ENCODE results near the gene TNFRSF1B.

The TNFRSF1B gene

DNA sequence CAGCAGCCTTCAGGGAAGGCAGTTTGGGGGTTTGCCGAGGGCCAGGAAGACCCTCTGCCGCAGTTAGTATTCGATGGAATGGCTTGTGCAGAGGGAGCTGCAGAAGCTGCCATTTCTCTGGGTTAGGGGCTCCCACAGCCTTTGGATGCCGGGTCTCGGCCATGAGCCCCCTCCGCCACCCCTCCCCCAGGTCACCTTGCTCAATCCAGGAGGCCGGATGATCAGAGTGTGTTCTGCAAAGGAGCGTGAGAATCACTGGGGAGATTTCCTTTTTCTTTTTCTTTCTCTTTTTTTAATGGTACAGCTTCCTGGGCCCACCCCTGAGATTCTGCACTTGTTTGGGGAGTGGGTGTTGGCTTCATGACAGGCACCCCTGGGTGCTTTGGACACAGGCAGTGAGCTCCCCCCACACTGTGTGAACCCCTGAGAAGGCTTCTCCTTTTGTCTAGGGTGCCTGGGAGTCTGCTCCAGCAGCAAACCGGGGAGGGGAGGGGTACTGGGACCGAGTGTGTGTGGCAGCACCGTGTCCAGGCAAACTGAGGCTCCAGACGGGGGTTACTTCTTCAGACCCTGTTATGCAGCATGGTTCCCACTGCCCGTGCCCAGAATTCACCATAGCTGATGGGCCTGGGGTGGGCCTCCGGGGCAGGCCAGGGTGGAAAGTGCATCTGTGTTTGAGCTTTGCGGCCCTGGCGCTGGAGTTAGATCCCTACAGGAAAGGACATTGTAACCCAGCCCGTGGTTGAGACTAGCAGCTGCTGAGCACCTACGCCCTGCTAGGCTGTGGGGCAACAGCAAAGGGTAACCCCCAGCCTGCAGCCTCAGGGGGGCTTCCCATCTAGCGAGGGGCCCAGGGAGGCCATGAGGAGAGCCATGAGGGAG is 18.5 kb downstream of the TNFRSF1B start:
- TF ChIP-seq, protein P1, sequence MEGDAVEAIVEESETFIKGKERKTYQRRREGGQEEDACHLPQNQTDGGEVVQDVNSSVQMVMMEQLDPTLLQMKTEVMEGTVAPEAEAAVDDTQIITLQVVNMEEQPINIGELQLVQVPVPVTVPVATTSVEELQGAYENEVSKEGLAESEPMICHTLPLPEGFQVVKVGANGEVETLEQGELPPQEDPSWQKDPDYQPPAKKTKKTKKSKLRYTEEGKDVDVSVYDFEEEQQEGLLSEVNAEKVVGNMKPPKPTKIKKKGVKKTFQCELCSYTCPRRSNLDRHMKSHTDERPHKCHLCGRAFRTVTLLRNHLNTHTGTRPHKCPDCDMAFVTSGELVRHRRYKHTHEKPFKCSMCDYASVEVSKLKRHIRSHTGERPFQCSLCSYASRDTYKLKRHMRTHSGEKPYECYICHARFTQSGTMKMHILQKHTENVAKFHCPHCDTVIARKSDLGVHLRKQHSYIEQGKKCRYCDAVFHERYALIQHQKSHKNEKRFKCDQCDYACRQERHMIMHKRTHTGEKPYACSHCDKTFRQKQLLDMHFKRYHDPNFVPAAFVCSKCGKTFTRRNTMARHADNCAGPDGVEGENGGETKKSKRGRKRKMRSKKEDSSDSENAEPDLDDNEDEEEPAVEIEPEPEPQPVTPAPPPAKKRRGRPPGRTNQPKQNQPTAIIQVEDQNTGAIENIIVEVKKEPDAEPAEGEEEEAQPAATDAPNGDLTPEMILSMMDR (IDR thresholded peaks at IDR 0.05; ENCODE audit: control extremely low read depth, extremely low read depth, low read depth, missing control alignments): no peak
- POLR2A ChIA-PET: no interaction called here
- DNase-seq (ENCODE audit: extremely low spot score): no peak
- CTCF ChIA-PET: interaction anchor here (1.0 to 5.1 kb wide), 5 partner anchors 9 to 60 kb away, joined by 3 to 35 read pairs (median 5); no protein-coding TSS in a partner anchor

DNA sequence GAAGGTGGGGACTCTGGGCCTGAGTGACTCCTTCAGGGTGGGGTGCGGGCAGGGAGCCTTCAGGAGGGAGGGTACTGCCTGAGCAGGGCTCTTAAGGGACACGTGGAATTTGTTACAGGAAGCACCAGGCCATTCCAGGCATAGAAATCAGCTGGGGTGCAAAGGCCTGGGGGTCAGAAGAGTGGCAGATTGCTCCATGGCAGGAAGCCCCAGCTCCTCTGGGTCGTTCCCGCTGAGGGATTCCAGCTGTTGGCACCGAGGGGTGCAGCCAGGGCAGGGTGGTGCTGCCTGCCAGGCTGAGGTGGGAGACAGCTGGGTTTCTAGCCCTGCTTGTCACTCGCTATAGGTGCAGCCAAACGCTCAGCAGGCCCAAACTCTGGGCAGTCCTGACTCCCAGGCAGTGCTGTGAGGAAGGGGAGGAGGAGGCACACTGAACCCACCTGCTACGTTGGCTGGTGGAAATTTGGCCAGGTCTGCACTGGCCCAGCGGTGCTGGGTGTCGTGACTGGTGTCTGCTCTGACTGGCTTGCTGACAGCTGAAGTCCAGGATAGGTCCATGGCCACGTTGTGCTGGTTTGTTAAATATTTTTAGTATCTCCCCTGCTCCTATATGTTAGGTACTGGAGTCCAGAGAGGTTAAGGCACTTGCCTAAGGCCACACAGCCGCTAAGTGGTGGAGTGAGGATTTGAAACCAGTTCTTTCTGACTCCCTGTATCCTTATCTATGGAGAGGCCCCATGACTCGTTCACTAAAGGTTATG is 19.3 kb downstream of the TNFRSF1B start:
- CTCF ChIA-PET: interaction anchor here (1.0 to 2.3 kb wide), 4 partner anchors 10 to 61 kb away, joined by 3 to 7 read pairs (median 4); no protein-coding TSS in a partner anchor
- TF ChIP-seq, protein P1 (IDR thresholded peaks at IDR 0.05; ENCODE audit: control extremely low read depth, extremely low read depth, low read depth, missing control alignments): no peak
- no peak for DNase-seq (ENCODE audit: extremely low spot score)
- POLR2A ChIA-PET: interaction anchor here (0.6 kb wide), 1 partner anchor 68 kb away, joined by 4 read pairs; no protein-coding TSS in a partner anchor

DNA sequence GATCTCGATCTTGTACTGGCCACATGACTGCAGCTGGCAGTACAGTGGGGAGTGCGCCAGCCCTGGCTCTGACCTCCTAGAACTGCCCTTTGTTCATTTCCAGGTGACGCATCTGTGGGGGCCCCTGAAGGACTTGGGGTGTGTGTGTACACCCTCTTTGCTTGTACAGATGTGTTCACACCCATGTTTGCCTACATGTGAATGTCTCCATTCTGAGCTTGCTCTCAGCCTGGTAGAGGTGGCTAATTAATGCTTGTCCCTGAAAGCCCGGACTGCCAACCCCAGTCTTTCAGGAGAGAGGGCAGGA is 19.8 kb downstream of the TNFRSF1B start:
- ChIA-PET POLR2A (interaction anchor here (0.6 kb wide), 1 partner anchor 68 kb away, joined by 4 read pairs; no protein-coding TSS in a partner anchor), CTCF (interaction anchor here (2.3 kb wide), 1 partner anchor 62 kb away, joined by 7 read pairs; no protein-coding TSS in a partner anchor)
- TF ChIP-seq, protein P1 (IDR thresholded peaks at IDR 0.05; ENCODE audit: control extremely low read depth, extremely low read depth, low read depth, missing control alignments): no peak
- DNase-seq (ENCODE audit: extremely low spot score): no peak

DNA sequence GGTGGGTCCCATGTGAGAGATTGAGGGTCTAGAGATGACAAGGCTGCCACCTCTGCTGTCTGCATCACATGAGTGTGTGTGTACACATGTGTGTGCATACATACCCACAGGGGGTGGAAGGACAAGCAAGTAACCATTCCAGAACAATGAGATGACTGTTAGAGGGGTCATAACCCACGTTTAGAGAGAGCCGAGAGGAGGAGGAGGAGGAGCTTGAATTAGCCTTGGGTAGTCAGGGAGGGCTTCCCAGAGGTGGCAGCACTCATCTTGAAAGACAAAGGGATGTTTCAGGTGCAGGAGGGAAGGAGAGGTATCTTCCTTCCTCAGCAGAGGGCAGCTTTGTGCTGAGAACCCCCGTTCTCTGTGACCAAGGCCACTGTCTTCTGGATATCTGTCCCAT is 21.3 kb downstream of the TNFRSF1B start:
- DNase-seq (ENCODE audit: extremely low spot score): no peak
- TF ChIP-seq, protein P1 (IDR thresholded peaks at IDR 0.05; ENCODE audit: control extremely low read depth, extremely low read depth, low read depth, missing control alignments): no peak
- POLR2A ChIA-PET: no interaction called here
- CTCF ChIA-PET: interaction anchor here (1.2 to 2.1 kb wide), 4 partner anchors 14 to 63 kb away, joined by 3 to 11 read pairs (median 4); no protein-coding TSS in a partner anchor

DNA sequence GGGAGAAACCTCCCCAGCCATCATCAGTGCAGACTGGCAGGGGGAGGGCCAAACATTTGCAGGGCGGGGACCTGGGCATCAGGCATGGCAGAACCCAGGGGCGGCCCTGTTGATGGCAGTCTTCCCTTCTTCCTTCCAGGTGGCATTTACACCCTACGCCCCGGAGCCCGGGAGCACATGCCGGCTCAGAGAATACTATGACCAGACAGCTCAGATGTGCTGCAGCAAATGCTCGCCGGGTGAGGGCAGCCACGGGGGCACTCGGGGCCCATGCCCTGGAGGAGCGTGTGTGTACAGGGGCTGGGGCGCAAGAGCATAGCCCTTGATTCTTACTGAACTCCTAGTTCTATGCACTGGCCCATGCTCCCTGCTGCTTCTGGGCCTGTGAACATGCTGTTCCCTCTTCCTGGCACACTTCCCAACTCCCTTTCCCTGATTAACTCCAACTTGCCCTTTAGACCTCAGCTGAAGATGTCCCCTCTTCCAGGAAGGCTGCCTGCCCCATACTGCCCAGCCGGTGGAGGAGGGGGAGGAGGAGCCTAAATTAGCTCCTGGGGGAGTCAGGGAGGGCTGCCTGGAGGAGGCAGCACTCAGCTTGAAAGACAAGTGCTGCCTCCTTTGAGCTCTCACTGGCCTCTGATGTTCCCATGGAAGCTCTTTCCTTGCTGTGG is 22.0 kb downstream of the TNFRSF1B start:
- POLR2A ChIA-PET: no interaction called here
- TF ChIP-seq, protein P1 (IDR thresholded peaks at IDR 0.05; ENCODE audit: control extremely low read depth, extremely low read depth, low read depth, missing control alignments): no peak
- CTCF ChIA-PET: interaction anchor here (1.2 to 2.1 kb wide), 4 partner anchors 13 to 64 kb away, joined by 3 to 11 read pairs (median 4); no protein-coding TSS in a partner anchor
- DNase-seq (ENCODE audit: extremely low spot score): no peak

DNA sequence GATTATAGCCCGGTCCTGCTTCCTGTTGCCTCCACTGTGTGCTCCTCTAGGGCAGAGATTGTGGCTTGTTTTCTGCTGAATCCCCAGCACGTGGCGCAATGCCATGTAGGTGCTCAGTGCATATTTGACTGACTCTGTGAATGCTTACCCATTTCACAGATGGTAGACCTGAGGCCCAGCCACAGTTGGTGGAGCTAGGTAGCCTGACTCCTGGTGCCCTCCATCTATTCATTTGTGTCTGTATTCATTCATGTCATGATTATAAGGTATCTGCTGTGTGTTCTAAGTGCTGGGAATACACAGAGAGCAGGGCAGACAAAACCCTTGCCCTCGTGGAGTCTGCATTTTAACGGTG is 22.5 kb downstream of the TNFRSF1B start:
- DNase-seq (ENCODE audit: extremely low spot score): no peak
- CTCF ChIA-PET: interaction anchor here (1.2 to 2.1 kb wide), 4 partner anchors 13 to 64 kb away, joined by 3 to 11 read pairs (median 5); no protein-coding TSS in a partner anchor
- TF ChIP-seq, protein P1 (IDR thresholded peaks at IDR 0.05; ENCODE audit: control extremely low read depth, extremely low read depth, low read depth, missing control alignments): no peak
- POLR2A ChIA-PET: no interaction called here

Data from GM10248 (cell line).